ES-I3 (cell line): ENCODE results near the gene PSMC3.

Experiments used
- H3K36me3 ChIP-seq: 2 replicates; pipeline ENCODE4 v1.6.1; 2013; ENCODE audit warnings: mild to moderate bottlenecking, low read length, control low read depth, moderate library complexity; ENCODE audit not compliant: insufficient read depth
- H3K4me1 ChIP-seq: 2 replicates; pipeline ENCODE4 v1.6.1; 2013; ENCODE audit warnings: mild to moderate bottlenecking, control low read depth, low read length; ENCODE audit not compliant: insufficient read depth
- H3K9ac ChIP-seq: 2 replicates; pipeline ENCODE4 v1.6.1; 2013; ENCODE audit warnings: low read depth, mild to moderate bottlenecking, low read length, moderate library complexity
- H3K9me3 ChIP-seq: 2 replicates; pipeline ENCODE4 v1.6.1; 2013; ENCODE audit warnings: mild to moderate bottlenecking, low read length, moderate library complexity; ENCODE audit not compliant: control insufficient read depth, insufficient read depth

Gene PSMC3

GRCh38 chr11:47389577-47390421 lies 36.4 kb downstream of the PSMC3 start:
- peaks cover 4% of the 10 kb centered on the region; the same call in 1 of the 2 replicates for H3K4me1 ChIP-seq
- no peak overlapping the region for H3K9ac ChIP-seq
- H3K9me3 ChIP-seq = no peaks in the 10 kb centered on the region
- H3K36me3 ChIP-seq = no peaks in the 10 kb centered on the region

- H3K36me3 ChIP-seq = no peaks in the 10 kb centered on the region
- H3K9ac ChIP-seq = no peak overlapping the region
- H3K4me1 ChIP-seq = peaks cover 4% of the 10 kb centered on the region; the same call in 1 of the 2 replicates
- no peaks in the 10 kb centered on the region for H3K9me3 ChIP-seq
Observed at GRCh38 chr11:47388697-47389576, 37.3 kb downstream of the PSMC3 start.

- Histone ChIP-seq H3K4me1 (no peaks in the 10 kb centered on the region; the same call in 1 of the 2 replicates), H3K9me3 (no peaks in the 10 kb centered on the region), H3K9ac (no peak overlapping the region), H3K36me3 (no peaks in the 10 kb centered on the region)
Observed at GRCh38 chr11:47387944-47388696, 38.1 kb downstream of the PSMC3 start.

GRCh38 chr11:47384498-47384897 lies 41.7 kb downstream of the PSMC3 start:
- no peaks in the 10 kb centered on the region for H3K4me1 ChIP-seq
- no peaks in the 10 kb centered on the region for H3K9me3 ChIP-seq
- no peak overlapping the region for H3K9ac ChIP-seq
- no peaks in the 10 kb centered on the region for H3K36me3 ChIP-seq

GRCh38 chr11:47383071-47383470 lies 43.2 kb downstream of the PSMC3 start:
- Histone ChIP-seq H3K9me3 (no peaks in the 10 kb centered on the region), H3K9ac (no peak overlapping the region), H3K4me1 (peaks cover 7% of the 10 kb centered on the region)

GRCh38 chr11:47380078-47380477 lies 46.2 kb downstream of the PSMC3 start:
- no peaks in the 10 kb centered on the region for H3K36me3 ChIP-seq
- H3K9me3 ChIP-seq = no peaks in the 10 kb centered on the region
- H3K9ac ChIP-seq = no peak overlapping the region
- peaks cover 10% of the 10 kb centered on the region for H3K4me1 ChIP-seq

More at GRCh38 chr11:47383071-47383470, 43.2 kb downstream of the PSMC3 start:
- H3K36me3 ChIP-seq = no peaks in the 10 kb centered on the region

- no peak overlapping the region for H3K9ac ChIP-seq
- peaks cover 10% of the 10 kb centered on the region for H3K4me1 ChIP-seq
- H3K36me3 ChIP-seq = no peaks in the 10 kb centered on the region
- H3K9me3 ChIP-seq = no peaks in the 10 kb centered on the region
Observed at GRCh38 chr11:47379317-47379716, 46.9 kb downstream of the PSMC3 start.

- Histone ChIP-seq H3K9me3 (no peaks in the 10 kb centered on the region), H3K9ac (no peak overlapping the region), H3K36me3 (no peaks in the 10 kb centered on the region), H3K4me1 (peaks cover 10% of the 10 kb centered on the region)
Observed at GRCh38 chr11:47378836-47379170, 47.4 kb downstream of the PSMC3 start.

- no peaks in the 10 kb centered on the region for H3K36me3 ChIP-seq
- H3K9me3 ChIP-seq = no peaks in the 10 kb centered on the region
- H3K4me1 ChIP-seq = peaks cover 10% of the 10 kb centered on the region
- no peak within 1 kb of the TSS for H3K9ac ChIP-seq
Observed at GRCh38 chr11:47378010-47378835, 48.0 kb downstream of the PSMC3 start, which contains the start of gene SPI1. SPI1 (minus strand) TSS chr11:47378547; CDS start chr11:47378353, 194 bp downstream.

GRCh38 chr11:47377571-47378009 lies 48.6 kb downstream of the PSMC3 start:
- Histone ChIP-seq H3K36me3 (no peaks in the 10 kb centered on the region), H3K9me3 (no peaks in the 10 kb centered on the region), H3K9ac (no peak overlapping the region)

GRCh38 chr11:47376525-47377371 lies 49.5 kb downstream of the PSMC3 start:
- Histone ChIP-seq H3K9ac (no peak overlapping the region), H3K9me3 (no peaks in the 10 kb centered on the region), H3K36me3 (no peaks in the 10 kb centered on the region), H3K4me1 (peaks cover 10% of the 10 kb centered on the region)

More at GRCh38 chr11:47377571-47378009, 48.6 kb downstream of the PSMC3 start:
- H3K4me1 ChIP-seq = peaks cover 10% of the 10 kb centered on the region

- H3K4me1 ChIP-seq = peaks cover 10% of the 10 kb centered on the region
- no peaks in the 10 kb centered on the region for H3K36me3 ChIP-seq
- H3K9ac ChIP-seq = no peak overlapping the region
- no peaks in the 10 kb centered on the region for H3K9me3 ChIP-seq
Observed at GRCh38 chr11:47376107-47376524, 50.1 kb downstream of the PSMC3 start.
